H1 (cell line): Measurements from ENCODE around the gene FBXW8. TPM values are rescaled to one million over a fixed set of nuclear protein-coding genes. Genes with fewer than 3 reads are reported as not detected.

Experiments used
- CTCF ChIP-seq, 3 experiments: IDR thresholded peaks; 1 replicate in 2 of 3; 2 replicates in 1 of 3; pipeline versions ENCODE4 v1.5.1 to v1.6.1; 2011; ENCODE audit warnings: low read length in 3 of 3, mild to moderate bottlenecking in 3 of 3, inconsistent platforms in 2 of 3, low read depth in 1 of 3, moderate library complexity in 1 of 3; ENCODE audit not compliant: insufficient read depth in 1 of 3; ENCODE audit errors: control extremely low read depth in 1 of 3
- GTF2F1 ChIP-seq: IDR thresholded peaks from 2 replicates; pipeline ENCODE4 v1.6.1; 2012; ENCODE audit warnings: low read depth, low read length, improper control_type of control experiment, borderline replicate concordance
- HDAC6 ChIP-seq: IDR thresholded peaks from one replicate; pipeline ENCODE4 v1.7.1; 2012; ENCODE audit warnings: low read depth, mild to moderate bottlenecking, inconsistent platforms, low read length, moderate library complexity
- KDM1A ChIP-seq: fragments of 200-600, 300-600 bp; sonication (generic); IDR thresholded peaks from 2 replicates; pipeline ENCODE4 v1.7.1; 2016; ENCODE audit warnings: mild to moderate bottlenecking, low read length, borderline replicate concordance
- KDM5A ChIP-seq: fragments of 200-600 bp; IDR thresholded peaks from 2 replicates; pipeline ENCODE4 v1.7.1; 2012; ENCODE audit warnings: mild to moderate bottlenecking, low read length, inconsistent platforms, mixed read lengths
- POU5F1 ChIP-seq: IDR thresholded peaks from 2 replicates; pipeline ENCODE4 v1.6.1; 2011; ENCODE audit warnings: low read depth, mild to moderate bottlenecking, low read length, moderate library complexity
- SP1 ChIP-seq: IDR thresholded peaks from 2 replicates; pipeline ENCODE4 v1.6.1; 2011; ENCODE audit warnings: low read depth, low read length
- TAF7 ChIP-seq: optimal IDR thresholded peaks from 2 replicates; pipeline ENCODE3; 2011; ENCODE audit warnings: low read depth, mild to moderate bottlenecking, inconsistent platforms, low read length, moderate library complexity, borderline replicate concordance
- polyA plus RNA-seq, 7 experiments: library from polyadenylated mRNA; depleted of rRNA in 3 of 7; stranded (reverse) in 5 of 7; unstranded in 2 of 7; fragments of >200 nt in 5 of 7; fragments of 200-250 nt in 2 of 7; gene quantifications; 1 replicate in 5 of 7; 2 replicates in 1 of 7; 4 replicates in 1 of 7; pipeline versions ENCODE4 v1.2.1 to v1.2.3, GENCODE V29; 2011 to 2013; ENCODE audit warnings: missing spikeins in 2 of 7, mixed read lengths in 2 of 7
- total RNA-seq: library from RNA; stranded (reverse); fragmentation: NEBNext Ultra II Directional; extraction: Animal tissue kit (Norgen Biotek cat#: 25700); gene quantifications from 2 replicates; pipeline ENCODE4 v1.2.1, GENCODE V29; 2021

FBXW8 gene
- total and polyA plus RNA-seq, 2 of the 8 experiments (the other 6 are each of a cell fraction or from before 2014, with no cell fraction given), result 15.8 to 16.0 TPM

- TF ChIP-seq CTCF (IDR thresholded peaks at IDR 0.05; ENCODE audit: control extremely low read depth in 1 of 3, insufficient read depth in 1 of 3, low read depth in 1 of 3, low read length in 3 of 3) (no peak), KDM1A (no peak), POU5F1 (no peak), HDAC6 (no peak), TAF7 (no peak), KDM5A (no peak), GTF2F1 (no peak), SP1 (no peak)
These were observed 4.5 kb upstream of the FBXW8 start (continued) for GRCh38 chr12:116906285-116906684.
